ENCODE measurements around the gene DGKQ.
"Not testable (repeated sequence)": the region's sequence is repeated elsewhere in the genome, so short reads cannot be mapped to it uniquely, and the experiment has no call there.

The DGKQ gene

DNA sequence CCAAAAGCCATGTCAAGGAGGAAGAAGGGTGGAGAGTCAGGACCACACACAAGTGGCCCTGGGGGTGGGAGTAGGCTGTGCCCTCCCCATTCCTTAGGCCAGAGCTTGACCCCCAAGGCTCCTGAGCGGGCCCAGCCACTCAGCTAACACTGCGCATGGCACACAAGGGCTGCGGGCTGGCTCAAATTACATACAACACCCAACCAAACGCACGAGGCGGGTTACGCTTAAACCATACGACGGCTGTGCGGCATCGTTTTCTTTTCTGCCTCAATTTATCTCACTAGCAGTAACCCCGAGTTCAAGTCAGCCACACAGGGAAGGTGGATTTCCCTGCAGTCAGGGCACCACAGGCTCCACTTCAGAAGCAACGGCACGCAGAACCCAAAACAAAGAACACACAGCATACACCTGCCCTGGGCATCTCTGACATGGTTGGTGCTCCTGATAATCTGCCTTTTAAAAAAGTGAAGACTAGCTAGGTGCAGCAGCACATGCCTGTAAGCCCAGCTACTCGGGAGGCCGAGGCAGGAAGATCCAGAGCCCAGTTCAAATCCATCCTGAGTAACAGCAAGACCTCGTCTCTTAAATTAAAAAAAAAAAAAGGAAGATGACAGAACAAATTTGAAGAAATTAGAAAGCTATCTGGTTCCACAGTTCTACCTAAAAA, 44.1 kb downstream of the DGKQ start:
- in situ Hi-C loops (cut with MboI; ENCODE audit: low sequenced_read_pairs) = no loop called here

DNA sequence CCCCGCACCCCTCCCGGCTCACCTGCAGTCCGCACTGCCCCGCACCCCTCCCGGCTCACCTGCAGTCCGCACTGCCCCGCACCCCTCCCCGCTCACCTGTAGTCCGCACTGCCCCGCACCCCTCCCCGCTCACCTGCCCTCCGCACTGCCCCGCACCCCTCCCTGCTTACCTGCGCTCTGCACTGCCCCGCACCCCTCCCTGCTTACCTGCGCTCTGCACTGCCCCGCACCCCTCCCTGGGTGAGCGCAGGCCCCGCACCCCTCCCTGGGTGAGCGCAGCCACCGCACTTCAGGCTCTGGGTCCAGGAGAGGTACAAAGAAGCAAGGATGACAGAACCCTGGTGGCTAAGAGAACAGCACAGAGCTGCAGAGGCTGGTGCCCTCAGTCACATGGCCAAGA, 45.8 kb downstream of the DGKQ start:
- in situ Hi-C loops (cut with MboI; ENCODE audit: low sequenced_read_pairs) = not testable (repeated sequence)

DNA sequence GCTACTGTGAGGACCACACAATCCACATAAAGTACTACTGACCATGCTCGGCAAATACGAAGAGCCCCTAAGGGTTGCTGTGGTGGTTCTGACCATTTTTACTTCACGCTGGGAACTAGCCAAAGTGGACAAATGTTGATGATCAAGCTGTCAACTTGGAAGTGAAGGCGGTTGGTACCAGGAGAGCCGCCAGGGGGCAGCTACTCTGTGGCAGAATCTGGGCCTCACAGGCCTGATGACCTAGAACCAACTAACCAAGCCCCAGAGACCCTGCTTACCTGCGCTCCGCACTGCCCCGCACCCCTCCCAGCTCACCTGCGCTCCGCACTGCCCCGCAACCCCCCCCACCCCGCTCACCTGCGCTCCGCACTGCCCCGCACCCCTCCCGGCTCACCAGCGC, 46.8 kb downstream of the DGKQ start:
- in situ Hi-C loops (cut with MboI; ENCODE audit: low sequenced_read_pairs) = no loop called here

DNA sequence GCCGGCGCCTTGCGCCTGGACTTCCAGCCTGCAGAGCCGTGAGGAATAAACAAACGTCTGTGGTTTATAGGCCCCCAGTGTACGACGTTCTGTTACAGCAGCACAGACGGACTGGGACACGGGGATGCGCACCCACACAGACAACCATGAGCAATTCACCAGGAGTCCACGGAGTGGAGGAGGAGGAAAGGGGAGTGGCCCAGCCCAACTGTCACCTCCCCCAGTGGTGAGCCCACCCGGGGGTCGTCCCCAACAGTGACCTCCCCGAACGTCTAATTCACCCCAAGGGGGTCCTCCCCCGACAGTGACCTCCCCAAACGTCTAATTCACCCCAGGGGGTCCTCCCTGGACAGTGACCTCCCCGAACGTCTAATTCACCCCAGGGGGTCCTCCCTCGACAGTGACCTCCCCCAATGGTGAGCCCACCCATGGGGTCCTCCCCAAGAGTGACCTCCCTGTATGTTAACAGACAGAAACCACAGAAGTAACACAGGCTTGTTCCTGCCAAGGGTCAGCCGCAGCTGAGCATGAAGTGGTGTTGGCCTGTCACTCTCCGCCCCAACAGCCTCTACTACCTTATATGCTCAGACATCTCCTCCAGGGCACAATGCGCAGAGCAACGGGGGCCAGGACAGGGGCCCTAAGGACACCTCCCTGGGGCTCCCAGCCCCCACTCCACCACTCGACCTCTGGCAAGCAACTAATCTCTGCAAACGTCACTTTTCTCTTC, 47.4 kb downstream of the DGKQ start:
- in situ Hi-C loops (cut with MboI; ENCODE audit: low sequenced_read_pairs) = no loop called here

DNA sequence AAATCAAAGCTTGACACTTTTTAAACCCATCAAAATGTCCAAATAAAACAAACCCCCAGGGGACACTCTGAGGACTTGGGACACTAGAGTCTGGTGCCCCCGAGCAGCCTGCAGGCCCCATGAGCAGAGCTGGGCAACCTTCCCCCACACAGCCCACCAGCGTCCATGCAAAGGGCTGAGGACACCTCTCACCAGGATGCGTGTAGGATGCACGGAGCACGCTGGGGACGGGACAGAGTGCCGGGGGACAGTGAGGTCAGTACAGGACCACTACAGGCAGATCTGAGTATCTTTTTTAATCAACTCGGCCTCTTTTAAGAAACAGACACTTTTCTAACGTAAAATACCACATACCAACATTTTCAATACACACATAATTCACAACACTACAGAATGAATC, 48.2 kb downstream of the DGKQ start:
- in situ Hi-C loops (cut with MboI; ENCODE audit: low sequenced_read_pairs) = no loop called here

DNA sequence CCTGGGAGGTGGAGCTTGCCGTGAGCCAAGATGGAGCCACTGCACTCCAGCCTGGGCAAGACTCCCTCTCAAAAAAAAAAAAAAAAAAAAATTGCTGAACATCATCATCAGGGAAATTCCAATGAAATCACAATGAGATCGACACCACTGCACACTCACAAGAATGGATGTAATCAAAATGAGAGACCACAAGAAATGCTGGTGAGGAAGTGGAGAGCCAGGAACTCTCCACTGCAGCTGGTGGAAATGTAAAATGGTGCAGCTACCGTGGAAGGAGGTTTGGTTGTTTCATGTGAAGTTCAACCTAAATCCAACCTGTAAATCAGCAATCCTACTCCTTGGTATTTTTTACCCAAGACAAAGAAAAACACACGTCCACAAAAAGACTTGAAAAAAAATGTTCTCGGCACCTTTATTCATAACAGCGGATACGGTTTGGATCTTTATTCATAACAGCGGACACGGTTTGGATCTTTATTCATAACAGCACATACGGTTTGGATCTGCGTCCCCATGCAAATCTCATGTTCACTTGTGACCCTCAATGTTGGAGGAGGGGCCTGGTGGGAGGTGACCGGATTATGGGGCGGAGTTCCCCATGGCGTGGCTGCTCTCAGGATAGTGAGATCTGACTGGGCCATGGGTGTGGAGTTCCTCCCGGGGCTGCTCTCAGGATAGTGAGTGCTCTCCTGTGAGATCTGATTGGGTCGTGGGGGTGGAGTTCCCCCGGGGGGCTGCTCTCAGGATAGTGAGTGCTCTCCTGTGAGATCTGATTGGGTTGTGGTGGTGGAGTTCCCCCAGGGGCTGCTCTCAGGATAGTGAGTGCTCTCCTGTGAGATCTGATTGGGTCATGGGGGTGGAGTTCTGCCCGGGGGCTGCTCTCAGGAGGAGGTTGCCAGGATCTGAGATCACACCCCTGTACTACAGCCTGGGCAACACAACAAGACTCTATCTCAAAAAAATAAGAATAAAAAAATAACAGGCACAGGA, 49.0 kb downstream of the DGKQ start:
- in situ Hi-C loops (cut with MboI; ENCODE audit: low sequenced_read_pairs) = no loop called here

DNA sequence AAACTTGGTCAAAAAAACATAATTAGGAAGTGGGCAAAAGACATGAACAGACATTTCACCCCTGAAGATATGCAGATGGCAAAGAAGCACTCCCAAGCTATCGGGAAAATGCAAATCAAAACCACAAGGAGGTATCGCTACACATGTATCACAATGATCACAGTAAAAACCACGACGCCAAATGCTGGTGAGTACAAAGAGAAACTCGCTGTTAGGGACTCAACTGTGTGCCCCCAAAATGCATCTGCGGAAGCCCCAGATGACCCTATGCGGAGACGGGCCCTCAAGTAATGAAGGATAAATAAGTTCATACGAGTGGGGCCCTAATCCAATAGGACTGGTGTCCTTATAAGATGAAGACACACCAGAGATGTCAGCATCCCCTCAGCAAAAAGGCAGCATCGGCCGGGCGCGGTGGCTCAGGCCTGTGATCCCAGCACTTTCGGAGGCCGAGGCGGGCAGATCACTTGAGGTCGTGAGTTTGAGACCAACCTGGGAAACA, 51.5 kb downstream of the DGKQ start:
- in situ Hi-C loops (cut with MboI; ENCODE audit: low sequenced_read_pairs) = no loop called here

DNA sequence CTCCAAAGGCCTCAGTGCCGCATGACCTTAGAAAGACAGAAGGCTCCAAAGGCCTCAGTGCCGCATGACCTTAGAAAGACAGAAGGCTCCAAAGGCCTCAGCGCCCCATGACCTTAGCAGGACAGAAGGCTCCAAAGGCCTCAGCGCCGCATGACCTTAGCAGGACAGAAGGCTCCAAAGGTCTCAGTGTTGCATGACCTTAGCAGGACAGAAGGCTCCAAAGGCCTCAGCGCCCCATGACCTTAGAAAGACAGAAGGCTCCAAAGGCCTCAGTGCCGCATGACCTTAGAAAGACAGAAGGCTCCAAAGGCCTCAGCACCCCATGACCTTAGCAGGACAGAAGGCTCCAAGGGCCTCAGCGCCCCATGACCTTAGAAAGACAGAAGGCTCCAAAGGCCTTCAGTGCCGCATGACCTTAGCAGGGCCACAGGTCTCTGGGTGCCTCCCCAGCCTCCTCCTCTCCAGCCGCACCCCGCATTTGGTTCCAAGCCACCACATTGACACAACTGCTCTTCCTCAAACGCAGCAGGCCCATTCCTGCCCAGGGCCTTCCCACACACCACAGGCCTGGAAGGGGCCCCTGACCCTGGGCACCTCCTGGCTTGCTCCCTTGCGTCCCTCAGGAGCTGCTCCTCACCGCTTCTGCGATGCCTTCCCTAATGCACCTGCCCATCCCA, 54.2 kb downstream of the DGKQ start:
- in situ Hi-C loops (cut with MboI; ENCODE audit: low sequenced_read_pairs) = not testable (repeated sequence)

DNA sequence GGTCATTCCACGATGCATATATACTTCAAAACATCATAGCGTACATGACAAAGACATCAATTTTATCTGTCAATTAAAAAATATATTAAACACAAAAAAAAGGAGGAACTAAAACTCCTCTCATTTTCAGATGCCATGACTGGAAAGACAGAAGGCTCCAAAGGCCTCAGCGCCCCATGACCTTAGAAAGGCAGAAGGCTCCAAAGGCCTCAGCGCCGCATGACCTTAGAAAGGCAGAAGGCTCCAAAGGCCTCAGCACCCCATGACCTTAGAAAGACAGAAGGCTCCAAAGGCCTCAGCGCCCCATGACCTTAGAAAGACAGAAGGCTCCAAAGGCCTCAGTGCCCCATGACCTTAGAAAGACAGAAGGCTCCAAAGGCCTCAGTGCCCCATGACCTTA, 54.8 kb downstream of the DGKQ start:
- in situ Hi-C loops (cut with MboI; ENCODE audit: low sequenced_read_pairs) = not testable (repeated sequence)

DNA sequence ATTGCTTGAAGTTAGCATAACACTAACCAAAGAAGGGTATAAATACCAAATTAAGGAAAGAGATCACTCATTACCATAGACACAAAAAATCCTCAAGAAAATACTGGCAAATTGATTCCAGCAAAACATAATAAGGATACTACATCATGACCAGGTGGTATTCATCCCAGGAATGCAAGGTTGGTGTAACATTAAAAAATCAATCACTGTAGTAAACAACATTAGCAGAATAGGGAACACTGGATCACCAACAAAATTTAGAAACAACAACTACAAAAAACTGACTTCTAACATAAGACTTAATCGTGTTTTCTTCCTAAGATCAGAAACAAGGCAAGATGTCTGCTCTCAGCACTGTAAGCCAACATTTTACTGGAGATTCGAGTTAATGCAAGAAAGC, 55.4 kb downstream of the DGKQ start:
- in situ Hi-C loops (cut with MboI; ENCODE audit: low sequenced_read_pairs) = no loop called here

DNA sequence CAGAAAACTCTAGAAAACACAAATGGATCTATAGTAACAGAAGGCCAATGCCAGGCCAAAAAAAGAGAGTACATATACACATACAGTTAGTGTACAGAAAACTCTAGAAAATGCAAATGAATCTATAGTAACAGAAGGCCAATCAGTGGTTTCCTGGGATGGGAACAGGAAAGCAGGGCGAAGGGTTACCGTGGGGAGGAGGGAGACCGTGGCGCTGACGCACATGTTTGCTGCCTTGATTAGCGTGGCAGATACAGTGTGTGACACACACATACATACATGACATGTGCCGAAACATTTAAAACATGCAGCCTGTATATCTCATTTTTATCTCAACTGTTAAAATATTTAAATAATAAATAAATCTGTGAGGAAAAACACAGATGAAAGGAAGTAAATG, 55.9 kb downstream of the DGKQ start:
- in situ Hi-C loops (cut with MboI; ENCODE audit: low sequenced_read_pairs) = no loop called here

DNA sequence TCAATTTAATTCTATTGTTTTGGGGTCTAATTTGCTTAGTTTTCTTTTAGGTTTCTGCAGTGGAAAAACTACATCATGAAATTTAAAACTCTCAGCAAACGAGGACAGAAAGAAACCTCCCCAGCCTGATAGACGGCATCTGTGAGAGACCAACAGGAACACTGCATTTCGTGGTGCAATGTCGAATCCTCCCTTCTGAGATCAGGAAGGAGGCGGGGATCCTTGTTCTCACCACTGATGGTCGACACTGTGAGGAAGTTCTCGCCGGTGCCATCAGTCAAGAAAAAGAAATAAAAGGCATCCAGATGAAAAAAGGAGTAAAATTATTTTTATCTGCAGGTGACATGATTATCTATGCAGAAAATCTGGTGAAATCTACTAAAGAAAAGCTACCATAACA, 57.8 kb downstream of the DGKQ start:
- in situ Hi-C loops (cut with MboI; ENCODE audit: low sequenced_read_pairs) = no loop called here

DNA sequence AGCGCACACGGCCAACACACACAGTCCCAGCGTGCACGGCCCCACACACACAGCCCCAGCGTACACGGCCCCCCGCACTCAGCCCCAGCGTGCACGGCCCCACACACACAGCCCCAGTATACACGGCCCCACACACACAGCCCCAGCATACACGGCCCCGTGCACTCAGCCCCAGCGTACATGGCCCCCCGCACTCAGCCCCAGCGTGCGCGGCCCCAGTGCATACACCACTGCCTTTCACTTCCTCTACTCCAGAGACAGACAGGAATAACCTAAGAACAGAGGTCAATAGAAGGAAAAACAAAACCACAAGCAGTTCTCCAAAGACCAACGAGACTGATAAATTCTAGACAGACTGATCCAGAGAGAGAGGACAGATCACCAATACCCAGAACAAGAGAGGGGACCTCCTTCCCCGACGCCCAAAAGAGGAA, 58.3 kb downstream of the DGKQ start:
- in situ Hi-C loops (cut with MboI; ENCODE audit: low sequenced_read_pairs) = no loop called here

DNA sequence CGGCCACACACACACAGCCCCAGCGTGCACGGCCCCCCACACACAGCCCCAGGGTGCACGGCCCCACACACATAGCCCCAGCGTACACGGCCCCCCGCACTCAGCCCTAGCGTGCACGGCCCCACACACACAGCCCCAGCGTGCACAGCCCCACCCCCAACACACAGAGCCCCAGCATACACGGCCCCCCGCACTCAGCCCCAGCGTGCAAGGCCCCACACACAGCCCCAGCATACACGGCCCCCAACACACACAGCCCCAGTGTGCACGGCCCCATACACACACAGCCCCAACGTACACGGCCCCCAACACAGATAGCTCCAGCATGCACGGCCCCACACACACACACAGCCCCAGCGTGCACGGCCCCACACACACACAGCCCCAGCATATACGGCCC, 58.8 kb downstream of the DGKQ start:
- in situ Hi-C loops (cut with MboI; ENCODE audit: low sequenced_read_pairs) = no loop called here

DNA sequence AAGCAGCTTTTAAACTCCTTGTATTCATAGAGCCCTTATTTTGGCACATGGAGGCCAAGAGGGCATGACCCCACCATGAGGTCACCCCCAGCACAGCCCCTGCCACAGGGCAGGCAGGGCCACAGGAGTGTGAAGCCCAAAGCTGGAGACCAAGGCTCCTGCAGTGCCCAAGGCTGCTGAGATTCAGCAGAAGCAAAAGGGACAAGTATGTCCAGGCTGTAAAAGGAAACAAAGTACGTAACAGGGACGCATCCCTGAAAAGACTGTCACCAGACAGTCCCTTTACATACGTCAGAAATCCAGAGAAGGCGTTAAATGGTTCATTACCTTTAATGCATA, 60.1 kb downstream of the DGKQ start:
- in situ Hi-C loops (cut with MboI; ENCODE audit: low sequenced_read_pairs) = no loop called here

DNA sequence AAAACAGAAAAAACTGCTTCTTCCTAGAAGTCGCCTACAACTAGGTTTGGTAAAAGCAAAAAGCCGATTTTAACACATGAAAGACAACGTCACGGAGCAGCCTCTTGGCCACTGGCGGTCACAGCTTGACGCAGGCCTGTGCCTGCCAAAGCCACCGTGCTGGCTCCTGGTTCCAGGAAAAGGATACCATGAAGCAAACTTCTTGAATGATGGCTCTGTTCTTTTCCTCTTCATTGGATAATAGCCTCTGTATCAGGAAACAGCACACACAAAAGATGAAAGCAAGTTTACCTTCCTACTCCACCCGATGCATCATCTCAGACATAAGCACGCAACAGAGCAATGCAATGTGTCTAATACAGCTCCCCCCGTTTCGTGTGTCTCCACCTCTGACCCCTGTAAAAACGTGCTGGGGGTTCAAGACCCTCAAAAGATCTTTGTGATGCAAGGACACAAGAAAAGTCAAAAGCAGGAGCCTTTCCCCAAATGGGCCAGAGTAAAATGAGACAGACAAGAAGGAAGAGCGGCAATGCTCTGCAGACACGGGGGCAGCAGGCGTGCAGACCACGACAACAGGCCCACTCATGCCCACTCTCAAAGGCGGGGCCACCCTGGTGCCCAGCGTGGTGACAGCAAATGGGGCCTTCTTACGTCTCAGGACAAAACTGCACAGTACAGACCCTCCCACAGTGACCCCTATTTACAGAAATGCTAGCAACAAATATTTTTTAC, 60.7 kb downstream of the DGKQ start:
- in situ Hi-C loops (cut with MboI; ENCODE audit: low sequenced_read_pairs) = no loop called here

DNA sequence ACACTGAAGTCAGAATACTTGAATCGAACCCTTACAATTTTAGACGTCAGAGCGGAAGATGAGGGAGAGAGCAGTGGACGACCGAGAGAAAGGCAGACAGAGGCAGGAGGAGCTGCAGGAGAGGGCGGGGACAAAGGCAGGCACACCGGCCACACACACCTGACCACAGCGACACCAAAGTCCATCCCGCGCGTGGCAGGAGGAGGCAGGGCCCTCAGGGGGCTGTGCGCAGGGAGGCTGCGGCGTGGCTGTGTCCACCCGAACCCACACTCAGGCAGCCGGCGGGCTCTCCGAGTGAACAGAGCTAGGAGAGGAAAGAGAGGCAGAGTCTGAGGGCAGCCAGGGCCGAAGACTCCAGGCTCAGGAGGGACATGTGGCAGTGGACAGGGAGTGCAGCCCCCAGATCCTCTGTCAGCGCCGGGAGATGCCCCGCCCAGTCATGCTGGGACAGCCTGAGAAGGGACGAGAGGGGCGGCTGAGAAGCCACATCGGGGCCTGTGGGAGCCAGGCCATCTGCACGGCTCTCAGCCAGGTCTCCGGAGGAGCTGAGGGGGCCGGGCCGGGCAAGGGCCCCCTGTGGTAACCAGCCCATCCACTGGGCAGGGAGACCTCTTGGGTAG, 61.4 kb downstream of the DGKQ start:
- in situ Hi-C loops (cut with MboI; ENCODE audit: low sequenced_read_pairs) = no loop called here

DNA sequence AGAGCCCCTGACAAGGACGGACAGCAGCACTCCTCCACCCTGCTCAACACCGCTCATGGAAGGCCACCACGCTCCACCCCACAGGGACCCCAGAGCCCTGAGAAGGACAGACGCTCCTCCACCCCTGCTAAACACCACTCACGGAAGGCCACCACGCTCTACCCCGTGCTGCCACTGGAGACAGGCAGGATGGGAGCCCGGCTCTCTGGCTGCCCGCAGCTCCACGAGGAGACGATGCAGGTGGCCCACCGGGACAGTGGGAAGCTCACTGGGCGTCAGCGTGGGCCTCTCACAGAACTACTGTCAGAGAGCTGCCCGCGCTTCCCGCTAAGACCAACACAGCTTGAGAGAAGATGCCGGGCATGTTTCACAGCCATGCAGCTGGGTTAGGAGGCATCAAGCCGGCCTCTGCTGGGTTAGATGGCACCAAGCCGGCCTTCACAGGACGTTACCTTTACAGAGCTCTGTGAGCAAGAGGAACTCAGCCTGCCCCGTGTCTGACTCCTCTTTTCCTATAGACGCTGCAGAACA, 62.1 kb downstream of the DGKQ start:
- in situ Hi-C loops (cut with MboI; ENCODE audit: low sequenced_read_pairs) = no loop called here

DNA sequence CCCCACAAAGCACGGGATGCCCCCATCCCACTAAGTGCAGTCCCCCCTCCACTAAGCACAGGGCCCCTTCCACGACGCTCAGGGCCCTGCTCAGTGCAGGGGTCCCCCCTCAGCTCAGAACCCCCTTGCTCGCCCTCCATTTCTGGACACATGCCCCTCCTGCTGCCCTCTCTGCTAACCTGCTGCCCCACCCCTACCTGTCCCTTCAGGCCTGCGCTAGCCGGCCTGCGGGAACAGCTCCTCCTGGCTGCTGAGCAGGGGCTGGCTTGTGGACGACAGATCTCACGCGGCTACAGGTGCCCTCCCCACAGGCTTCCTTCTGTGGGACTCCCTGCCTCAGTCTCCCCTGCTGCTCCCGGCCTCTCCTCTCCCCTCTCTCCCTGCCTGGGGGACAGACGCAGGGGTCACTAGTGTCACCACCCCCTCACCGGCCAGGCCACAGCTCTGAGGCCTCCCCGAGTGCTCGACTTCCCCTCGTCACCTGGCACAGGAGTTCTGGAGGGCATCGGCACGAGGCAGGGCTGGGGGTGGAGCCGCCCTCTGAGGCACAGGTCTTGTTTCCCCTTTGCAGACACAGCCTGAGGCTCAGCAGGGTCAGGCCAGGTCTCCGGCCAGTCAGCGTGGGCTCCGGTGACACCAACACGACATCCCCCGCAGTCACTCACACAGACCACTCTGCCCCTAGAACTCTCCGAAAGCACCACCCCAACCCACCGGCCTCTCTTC, 62.8 kb downstream of the DGKQ start:
- in situ Hi-C loops (cut with MboI; ENCODE audit: low sequenced_read_pairs) = no loop called here
